Activated CD8-positive, alpha-beta memory T cell treated with anti-CD3 and anti-CD28 coated beads for 48 hours (primary cell): ENCODE data around the gene LRRC4.

Source experiments
- DNase-seq, 3 experiments: peaks; one replicate each; pipeline ENCODE4 v3.0.0-alpha.2; 2020; ENCODE audit warnings: low read depth in 2 of 3, low spot score in 2 of 3

Gene LRRC4, protein sequence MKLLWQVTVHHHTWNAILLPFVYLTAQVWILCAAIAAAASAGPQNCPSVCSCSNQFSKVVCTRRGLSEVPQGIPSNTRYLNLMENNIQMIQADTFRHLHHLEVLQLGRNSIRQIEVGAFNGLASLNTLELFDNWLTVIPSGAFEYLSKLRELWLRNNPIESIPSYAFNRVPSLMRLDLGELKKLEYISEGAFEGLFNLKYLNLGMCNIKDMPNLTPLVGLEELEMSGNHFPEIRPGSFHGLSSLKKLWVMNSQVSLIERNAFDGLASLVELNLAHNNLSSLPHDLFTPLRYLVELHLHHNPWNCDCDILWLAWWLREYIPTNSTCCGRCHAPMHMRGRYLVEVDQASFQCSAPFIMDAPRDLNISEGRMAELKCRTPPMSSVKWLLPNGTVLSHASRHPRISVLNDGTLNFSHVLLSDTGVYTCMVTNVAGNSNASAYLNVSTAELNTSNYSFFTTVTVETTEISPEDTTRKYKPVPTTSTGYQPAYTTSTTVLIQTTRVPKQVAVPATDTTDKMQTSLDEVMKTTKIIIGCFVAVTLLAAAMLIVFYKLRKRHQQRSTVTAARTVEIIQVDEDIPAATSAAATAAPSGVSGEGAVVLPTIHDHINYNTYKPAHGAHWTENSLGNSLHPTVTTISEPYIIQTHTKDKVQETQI

DNA sequence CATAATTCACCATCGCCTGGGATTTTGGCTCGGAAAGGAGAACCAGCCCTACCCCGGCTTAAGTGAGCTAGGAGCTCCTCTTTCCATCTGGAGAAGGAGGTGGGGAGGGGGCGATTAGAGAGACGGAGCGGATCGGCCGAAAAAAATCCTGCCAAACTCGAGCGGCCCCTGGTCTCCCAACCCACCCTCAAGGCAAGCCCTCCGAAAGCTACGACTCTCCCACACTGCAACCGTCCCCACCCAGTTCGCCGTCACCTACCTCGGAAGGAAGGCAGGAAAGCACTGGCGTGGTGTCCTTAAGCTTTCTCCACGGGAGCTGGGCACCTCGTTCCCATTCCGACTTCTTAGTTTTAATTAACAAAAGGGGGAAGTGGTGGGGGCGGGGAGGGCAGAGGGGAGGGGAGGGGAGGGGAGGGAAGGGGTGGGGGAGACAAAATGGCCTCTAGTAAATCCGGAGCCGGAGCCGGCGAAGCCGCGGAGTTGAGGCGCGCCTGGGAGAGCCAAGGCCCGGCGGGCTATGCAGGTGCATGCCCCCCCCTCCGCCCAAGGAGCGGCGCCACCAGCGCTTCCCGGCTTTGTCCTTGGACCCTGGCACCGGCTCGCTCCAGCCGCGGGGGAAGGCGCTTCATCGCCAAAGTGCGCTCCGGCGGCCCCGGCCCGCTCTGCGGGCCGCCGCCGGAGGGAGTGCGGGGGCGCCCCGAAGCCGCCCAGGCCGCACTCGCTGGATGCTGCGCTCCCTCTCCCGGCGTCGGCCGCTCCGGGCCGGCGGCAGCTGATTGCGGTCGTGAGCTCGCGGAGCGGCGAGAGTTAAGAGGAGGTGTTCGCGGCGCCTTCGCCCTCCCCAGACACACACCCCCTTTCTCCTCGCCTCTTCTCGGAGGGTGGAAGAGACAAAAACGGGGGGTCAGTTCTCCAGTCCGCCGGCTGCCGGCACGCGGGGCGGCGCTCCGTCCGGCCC, at the start of gene LRRC4:
Gene LRRC4, minus strand, starts transcription at position 784 of the 958 bp plus-strand sequence. CDS start 797 bp downstream, outside the sequence.
- DNase-seq = no peak

DNA sequence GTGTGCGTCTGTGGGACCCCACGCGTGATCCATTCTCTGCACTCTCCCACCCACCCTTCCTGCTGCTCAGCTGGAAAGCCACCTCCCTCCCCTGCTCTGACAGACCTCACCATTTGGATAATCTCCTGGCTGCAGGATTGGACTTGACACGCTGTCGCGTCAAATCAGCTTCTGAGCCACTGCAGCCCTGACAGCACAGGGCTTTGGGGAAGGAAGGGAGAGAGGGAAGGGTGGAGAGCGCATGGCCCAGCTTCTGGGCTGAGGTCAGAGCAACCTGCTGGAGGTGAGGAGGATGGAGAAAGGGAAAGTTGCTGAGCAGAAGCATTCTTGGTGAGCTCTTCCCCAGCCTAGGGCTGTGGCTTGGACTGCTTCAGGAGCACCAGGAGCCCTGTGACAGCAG, 48.9 kb upstream of the LRRC4 start:
- DNase-seq = no peak

DNA sequence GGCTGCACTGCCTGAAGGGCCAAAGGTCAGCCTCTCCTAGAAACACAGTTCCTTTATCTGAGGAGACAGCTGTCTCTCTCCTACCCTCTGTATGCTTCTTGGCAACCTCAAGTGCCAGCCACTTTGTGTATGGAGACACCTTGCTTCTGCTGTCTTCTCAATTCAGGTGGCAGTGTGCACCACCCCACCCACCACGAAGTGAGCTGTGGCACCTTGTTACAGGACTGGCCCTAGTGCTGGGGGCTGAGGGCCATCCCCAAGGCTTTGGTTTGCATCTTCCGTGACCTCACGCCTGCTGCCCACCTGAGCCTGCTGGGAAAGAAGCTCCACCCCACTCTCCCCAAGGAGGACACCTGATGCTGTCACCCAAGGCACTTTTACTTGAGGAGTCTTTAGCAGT, 47.1 kb upstream of the LRRC4 start:
- DNase-seq = no peak

DNA sequence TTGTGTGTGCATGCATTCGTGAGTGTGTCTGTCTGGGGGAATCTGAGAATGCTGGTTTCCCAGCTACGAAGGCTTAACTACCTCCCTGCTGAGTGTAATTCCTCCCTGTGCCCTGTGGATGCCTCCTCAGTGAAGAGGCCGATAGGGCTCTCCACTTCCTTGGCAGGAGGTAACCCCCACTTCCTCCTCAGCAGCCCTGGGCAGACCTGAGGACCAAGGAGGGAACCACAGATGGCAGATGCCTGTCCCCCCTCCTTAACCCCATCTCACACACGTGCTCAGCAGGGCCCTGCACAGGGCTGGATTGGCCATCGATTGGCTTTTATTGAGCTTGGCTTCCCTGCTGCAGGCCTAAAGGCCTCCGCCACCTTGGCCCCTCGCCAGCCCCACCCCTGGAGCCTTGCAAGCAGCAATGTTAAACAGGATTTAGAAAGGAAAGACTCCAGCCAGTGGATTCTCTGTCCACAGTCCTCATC, 45.6 kb upstream of the LRRC4 start:
- no peak for DNase-seq

DNA sequence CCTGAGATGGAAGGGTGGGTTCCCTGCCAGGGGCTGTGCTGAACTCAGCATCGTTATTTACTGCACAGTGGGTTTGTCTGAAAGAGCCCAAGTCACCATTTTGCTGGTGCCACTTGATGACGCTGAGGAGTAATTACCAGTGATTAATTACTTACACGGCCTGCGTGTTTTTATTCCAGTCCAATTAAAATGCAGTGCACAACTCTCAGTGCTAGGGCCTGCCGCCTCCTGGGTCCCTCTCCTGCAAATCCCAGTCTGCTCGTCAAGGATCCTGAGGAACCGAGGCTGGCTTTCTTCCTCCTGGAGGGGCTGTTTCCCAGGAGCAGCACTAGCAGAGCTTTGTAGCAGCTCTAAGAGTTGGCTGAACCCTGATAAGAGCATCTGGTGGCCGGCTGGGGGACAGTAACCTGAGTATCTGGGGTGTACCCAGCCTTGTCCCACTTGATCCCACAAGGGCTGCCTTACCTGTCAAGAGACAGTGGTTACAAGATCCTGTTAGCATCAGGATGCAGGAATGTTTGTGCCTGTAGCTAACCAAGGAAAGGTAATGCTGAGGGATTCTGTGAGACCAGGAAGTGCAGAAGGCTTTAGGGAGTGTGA, 45.1 kb upstream of the LRRC4 start:
- DNase-seq = no peak

DNA sequence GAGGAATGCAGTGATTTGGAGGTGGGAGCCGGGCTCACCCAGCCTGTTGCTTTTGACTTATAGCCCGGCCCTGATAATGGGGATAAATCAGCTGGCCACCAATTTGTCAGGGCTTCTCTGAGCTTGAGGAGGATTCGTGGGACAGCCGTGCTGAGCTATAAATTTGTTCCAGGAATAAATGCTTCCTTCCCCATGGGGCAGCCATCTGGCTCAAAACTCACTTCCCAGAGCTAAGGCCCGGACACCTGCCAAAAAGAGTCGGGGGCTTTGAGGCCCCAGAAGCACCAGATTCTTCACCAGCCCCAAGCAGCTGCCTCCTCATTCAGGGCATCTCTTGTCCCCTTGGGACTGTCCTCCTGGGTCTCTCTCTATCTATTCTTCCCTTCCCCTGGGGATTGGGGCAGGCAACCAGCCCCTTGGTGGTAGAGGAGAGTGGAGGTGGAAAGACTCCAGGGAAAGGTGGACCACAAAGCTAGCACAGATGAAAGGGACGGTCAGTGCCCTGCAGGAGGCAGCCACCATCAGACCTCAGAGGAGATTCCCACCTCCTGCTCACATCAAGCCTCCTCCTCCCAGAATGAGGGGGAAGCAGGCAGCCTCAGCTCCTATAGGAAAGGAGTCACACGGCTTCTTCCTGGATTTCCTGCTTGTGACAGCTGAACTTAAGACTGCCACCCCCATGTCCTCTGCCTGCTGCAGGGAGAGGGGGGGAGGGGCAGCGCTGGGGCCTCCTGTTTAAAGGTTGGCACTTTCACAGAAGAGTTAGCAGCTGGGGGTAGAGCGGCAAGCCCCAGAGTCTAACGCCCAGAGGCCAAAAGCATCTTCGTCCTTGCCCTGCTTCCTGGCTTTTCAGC, 44.2 kb upstream of the LRRC4 start:
- no peak for DNase-seq

DNA sequence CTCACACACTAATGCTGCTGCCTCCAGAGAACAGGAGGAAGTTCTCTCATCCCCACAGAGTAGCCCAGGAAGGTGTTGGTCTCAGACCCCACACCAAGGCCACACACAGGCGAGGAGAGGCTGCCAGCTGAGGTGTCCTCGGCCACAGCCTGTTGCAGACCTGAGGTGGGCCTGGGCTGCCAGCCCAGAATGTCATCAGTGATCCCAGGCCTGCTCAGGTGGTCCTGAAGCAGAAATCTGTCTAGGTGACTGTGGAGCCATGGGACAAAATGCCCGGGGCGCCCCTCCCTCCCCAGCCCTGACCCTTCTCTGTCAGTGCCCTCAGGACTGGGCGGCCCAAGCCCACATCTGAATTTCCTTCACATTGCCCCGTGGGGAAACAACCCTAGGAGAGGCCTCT, 43.5 kb upstream of the LRRC4 start:
- DNase-seq = no peak

DNA sequence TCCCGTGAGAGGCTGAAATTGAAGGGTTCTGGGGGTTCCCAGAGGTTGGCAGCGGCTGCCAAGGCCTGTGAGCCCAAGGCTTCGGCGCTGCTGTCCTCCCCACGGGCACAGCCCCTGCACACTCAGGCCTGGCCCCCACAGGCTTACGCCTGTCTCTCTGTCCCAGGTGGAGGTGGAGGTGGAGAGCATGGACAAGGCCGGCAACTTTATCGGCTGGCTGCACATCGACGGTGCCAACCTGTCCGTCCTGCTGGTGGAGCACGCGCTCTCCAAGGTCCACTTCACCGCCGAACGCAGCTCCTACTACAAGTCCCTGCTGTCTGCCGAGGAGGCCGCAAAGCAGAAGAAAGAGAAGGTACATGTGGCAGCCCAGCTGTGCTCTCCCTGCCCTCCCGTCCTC, 43.1 kb upstream of the LRRC4 start:
- no peak for DNase-seq

DNA sequence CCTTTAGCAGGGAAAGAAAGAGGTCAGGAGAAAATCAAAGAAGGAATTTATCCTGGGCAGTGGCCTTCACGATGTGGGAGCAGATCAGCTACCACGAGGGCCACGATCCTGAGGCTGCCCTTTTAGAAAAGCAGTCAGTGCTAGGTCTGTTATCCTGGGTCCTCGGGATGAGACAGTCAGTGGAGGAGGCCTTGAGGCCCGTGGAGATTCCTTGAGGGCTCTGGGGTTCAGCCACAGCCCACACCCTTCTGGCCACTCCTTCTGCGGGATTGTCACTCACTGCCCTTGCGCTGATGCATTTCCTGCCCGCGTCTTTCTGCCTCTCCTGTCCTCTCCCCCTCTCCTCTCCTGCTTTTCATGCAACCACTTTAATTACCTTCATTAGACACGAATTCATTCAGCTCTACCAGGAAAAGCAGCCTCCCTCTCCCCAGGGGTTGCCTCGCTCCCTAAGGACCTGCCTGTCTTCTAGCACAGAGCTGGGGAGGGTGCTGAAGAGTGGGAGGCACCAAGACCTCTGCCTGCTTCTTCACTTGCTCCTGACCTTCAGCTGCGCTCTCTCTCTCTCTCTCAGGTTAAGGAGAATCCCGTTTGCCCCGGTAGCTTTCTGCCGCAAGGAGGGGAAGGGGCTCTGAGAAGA, 42.6 kb upstream of the LRRC4 start:
- DNase-seq = no peak

DNA sequence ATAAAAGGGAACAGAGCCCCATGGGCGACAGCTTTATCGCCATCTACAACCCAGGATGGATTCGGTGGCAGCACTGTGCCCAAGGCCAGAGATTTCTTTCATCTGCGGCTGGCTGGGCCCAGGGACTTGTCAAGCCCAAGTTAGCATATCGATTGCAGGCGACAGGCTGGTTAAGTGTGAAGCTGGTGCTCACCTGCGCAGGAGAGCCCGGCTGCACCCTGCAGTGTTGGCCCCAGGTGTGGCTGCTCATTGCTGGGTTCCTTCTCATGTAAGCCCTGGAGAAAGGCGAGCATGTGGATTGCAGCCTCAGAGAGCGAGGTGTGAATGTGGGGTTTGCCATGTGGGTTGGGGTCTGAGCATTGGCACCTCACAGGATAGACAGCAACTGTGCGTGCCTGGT, 40.6 kb upstream of the LRRC4 start:
- DNase-seq = no peak

DNA sequence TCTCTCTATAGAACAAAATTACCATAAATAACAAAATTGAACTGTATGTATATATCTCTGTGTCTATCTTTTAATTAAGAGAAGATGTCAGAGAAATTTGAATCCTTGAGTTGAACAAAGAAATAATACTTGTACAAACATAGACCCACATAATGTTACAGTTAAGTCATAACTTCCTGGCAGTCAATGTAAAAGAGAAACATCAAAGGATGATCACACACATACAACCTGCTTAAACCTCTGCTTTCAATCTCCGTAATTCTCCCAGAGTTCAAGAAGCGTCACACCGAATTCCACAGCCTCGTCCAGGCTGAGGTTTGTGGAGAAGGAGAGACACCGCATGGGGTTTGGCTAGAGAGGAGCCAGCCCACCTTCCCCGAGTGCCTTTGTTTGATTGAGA, 40.1 kb upstream of the LRRC4 start:
- DNase-seq = no peak

DNA sequence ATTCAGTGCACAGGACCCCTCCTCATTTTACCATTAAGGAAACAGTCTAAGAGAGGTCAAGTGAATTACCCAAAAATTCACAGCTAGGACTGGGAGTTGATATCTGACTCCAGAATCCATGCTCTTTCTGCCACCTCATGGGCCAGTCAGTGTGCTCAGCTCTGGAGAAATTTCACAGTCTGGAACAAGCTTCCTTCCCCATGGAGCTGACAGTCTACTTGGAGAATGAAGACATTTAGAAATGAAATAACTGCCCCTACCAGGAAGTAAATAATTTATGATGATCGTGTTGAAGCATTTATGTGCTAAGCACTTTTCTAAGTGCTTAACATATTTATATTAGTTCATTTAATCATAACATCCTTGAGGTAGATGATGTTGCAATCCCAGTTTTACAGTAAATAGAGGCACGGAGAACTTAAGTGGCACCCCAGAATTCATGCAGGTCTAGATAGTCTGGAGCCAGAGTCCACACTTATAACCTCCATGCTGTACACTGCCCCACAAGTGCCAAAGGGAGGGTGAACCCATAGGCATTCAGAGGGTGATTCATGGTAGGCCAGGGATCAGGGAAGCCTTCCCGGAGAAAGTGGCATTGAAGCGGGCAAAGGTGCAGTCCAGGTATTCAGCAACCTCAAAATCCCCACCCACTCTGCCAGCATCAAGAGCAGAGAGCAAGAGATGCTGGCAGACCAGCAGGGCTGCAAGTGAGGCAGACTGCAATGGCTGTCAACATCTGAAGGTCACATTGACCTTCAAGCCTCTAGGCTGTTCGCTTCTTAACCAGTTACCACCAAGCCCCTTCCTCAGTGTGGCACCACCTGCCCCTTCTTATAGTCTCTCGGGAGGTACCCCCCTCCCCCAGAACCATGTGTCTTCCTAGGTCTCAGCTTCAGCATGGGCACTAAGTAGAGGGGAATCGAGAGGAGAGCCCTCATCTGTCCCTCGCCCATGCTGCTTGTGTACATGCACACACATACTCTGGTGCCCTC, 38.4 kb upstream of the LRRC4 start:
- DNase-seq = no peak

DNA sequence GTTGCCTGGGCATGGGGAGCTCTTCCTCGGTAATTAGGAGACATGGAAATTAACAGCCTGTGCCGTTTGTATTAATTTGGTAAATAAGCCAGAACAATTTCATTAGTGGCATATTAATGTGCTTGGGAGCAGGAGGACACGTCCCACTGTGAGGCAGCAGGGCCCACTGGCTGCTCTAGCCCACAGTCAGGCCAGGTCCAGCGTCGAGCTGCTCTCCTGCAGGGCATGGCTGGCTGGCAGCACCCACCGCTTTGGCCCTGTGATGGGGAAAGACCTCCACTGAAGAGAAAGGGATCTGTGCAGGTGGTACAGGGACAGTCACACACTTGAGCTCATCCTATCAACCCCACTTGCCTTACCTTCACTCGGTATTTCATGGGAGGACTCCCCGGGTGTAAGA, 37.5 kb upstream of the LRRC4 start:
- no peak for DNase-seq

DNA sequence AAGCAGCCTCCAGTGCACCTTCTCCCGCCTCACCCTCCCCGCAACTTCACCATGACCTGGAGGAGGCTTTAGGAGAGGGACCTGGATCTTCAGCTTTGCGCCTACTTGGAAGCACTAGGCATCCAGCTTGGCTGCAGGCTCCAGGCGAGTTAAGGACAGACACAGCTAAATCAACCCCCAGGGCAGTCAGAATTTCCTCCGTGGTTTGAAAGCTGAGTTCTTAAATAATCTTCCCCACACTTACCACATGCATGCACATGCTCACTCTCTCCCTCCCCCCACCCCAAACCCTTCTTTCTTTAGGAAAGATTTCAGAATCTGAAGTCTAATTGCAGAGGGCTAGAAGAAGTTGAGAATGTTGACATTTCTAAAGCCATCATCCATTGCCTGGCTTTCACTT, 36.7 kb upstream of the LRRC4 start:
- no peak for DNase-seq

DNA sequence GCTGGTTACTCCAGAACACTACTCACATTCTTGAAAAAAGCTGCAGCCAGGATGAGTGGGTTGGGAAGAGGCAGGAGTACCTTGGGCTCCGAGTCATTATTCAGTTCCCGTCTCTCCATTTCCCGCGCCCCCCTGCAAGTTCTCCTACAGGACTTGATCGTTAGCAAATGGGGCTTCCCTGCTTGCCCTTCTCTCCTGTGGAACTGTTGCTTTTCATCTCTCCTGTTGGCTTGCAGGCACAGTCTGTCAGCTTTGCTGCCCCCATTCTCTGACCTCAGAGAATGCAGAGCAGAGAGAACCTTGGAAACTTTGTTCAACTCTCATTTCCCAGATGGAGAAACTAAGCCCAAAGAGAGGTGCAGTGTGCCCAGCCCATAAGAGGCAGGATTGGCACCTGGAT, 35.6 kb upstream of the LRRC4 start:
- DNase-seq = no peak

DNA sequence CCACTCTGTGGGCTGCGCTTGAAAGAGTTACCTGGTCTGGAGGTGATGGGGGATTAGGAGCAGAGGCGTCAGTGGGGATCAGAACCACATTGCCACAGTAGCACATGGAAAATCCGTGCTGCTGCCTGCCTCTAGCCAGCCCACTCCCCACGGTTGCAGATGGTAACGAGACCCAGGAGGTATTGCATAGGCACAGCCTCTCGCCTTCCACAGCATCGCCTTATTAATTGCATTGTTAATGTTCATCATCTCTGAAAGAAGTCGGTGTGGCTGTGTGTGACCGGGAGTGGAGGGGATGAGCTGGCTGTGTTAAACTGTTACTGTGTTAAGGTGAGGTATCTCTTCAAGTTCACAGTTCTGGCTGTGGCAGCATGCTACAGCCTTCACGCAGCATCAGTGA, 35.2 kb upstream of the LRRC4 start:
- DNase-seq = no peak

DNA sequence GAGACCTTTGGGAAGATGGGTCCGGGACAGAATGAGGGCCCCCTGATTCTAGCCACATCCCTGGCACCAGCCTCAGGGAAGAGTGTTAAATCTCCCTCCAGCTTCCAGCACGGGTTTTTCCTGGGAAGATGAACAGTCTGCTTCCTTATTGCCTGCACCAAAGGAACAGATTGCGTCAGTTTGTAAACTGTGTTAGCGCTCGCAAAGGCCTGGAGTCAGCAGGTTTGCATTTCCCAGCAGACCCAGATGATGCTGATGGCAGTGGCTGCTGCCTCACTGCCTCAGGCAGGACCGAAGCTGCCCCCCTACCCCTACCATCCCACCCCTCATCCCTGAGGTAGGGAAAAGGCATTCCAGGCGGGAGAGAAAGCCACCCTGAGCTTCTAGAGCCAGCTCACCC, 34.6 kb upstream of the LRRC4 start:
- no peak for DNase-seq

DNA sequence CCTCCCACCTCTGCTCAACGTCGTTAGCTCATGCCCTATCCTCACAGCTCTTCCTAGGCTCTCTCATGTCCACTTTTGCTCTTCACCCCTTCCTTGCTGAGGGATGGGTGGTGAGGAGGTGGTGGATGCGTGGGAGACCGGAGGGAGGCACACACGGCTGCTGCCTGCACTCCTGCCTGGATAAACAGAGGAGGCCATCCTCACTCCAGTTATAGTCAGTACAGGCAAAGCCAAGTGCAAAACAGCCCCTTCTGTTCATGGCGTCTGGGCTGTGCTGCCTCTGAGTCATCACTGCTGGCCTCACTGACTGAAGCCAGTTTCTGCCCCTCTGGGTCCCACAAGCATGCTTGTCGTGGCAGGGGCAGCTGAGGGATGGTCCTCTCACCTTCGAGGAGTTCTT, 31.9 kb upstream of the LRRC4 start:
- no peak for DNase-seq

DNA sequence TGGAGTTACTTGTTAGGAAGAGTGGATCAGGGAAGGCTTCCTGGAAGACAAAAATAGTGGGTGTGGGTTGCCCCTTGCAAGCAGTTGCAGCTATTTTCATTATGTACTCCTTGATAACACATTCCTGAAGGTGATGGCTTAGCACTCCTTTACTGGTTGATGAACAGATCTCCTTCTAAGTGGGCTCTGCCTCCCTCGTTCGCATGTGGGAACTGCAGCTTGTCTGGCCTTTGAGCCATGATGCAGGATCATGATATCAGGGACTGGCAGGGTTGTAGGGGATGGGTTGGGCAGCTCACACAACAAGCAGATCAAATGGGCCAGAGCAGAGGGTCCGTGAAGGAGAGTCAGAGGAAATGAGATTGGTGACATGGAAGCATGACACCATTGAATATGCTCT, 28.8 kb upstream of the LRRC4 start:
- no peak for DNase-seq
